ENCODE results near the gene TLE3.
A peak's percentile ranks its signal among the peaks of the same experiment; 100 is the strongest.
"Not testable (repeated sequence)": the region's sequence is repeated elsewhere in the genome, so short reads cannot be mapped to it uniquely, and the experiment has no call there.

TLE3 gene

DNA sequence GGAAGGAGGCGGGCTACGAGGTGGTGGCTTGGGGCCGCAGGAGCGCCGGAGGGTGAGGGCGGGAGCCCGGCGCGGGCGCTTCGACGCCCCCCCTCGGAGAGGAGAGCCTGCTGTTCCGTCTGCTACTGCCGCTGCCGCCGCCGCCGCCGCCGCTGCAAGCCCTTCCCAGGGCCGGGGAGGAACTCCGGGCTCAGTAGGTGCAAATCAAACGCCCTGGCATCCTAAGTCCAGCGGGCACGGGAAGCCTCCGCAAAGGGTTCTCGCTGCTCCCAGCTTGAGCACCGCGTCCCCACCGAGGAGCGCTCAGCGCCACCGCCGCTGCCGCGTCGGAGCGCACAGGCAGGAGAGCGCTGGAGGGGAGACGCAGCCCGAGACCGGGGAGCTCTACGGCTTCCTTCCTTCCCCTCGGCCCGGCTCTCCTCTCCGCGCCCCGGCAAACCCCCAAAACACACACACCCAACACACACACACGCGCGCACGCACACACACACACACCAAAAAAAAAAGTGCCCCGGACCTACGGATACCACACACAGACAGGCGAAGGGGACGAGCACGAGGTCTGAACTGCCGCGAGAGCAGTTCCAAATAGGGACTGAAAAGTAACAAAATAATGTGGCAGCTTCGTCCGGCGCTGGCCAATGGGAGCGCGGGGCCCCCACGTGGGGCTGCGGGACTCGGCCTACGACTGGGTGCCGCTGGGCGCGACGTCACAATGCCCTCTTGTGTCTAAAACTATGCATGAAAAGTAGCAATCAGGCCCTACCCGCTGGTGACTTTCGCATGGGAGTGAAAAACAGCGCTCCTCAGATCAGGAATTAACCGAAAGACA lies at the start of gene TLE3:
Gene TLE3 (minus strand): TSS at position 597 of the 832 bp plus-strand sequence. CDS start 1,119 bp downstream, outside the sequence.
- peak; percentile 99 for DNase-seq (ENCODE audit: low spot score)

DNA sequence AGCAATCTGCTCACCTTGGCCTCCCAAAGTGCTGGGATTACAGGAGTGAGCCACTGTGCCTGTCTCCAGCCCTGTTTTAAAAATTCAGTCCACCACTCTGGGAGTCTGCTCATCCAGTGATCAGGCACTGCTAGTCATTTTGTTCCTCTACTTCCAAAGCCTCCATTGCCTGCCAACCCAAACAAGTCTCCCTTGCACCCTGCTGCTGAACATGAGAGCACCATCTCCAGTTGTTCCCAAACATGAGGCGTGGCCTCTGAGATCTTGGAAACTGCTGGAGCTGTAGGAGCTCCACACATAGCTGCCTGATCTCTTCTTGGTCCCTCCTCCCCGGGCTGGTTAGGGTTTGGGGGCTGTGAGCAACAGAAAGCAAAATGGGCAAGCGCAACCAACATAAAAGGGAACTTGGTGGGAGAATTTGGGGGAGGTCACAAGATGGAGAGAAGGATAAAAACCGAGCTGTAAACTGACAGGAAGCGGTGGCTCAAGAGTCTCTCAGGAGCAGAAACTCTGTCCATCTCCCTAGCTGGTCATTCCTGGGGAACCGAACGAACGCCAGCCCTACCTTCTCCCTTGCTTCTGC lies 49.6 kb upstream of the TLE3 start:
- no peak for DNase-seq (ENCODE audit: low spot score)

DNA sequence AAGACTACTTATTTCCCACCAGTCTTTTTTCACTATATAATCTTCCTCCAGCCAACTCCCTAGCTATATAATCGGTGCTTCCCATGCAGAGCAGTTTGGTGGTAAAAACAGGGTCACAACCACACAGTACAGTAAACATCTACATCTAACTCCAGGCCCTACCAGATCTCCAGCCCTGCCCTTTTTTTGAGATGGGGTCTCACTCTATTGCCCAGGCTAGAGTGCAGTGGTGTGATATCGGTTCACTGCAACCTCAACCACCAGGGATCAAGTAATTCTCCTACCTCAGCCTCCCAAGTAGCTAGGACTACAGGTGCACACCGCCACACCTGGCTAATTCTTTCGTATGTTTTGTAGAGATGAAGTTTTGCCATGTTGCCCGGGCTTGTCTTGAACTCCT lies 49.1 kb upstream of the TLE3 start:
- DNase-seq (ENCODE audit: low spot score) = no peak

DNA sequence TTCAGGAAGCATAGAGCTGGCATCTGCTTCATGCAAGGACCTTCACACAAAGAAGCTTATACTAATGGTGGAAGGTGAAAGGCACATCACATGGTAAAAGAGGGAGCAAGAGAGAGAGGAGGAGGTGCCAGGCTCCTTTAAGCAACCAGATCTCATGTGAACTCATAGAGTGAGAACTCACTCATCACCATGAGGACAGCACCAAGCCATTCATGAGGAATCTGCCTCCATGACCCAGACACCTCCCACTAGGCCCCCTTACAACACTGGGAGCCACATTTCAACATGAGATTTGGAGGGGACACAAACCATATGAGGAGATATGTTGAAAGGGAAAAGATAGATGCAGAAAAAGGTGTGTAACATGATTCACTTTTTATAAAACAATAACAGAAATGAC lies 48.4 kb upstream of the TLE3 start:
- no peak for DNase-seq (ENCODE audit: low spot score)

- no peak for DNase-seq (ENCODE audit: low spot score)
These were observed 47.5 kb upstream of the TLE3 start for GRCh38 chr15:70145261-70145660.

DNA sequence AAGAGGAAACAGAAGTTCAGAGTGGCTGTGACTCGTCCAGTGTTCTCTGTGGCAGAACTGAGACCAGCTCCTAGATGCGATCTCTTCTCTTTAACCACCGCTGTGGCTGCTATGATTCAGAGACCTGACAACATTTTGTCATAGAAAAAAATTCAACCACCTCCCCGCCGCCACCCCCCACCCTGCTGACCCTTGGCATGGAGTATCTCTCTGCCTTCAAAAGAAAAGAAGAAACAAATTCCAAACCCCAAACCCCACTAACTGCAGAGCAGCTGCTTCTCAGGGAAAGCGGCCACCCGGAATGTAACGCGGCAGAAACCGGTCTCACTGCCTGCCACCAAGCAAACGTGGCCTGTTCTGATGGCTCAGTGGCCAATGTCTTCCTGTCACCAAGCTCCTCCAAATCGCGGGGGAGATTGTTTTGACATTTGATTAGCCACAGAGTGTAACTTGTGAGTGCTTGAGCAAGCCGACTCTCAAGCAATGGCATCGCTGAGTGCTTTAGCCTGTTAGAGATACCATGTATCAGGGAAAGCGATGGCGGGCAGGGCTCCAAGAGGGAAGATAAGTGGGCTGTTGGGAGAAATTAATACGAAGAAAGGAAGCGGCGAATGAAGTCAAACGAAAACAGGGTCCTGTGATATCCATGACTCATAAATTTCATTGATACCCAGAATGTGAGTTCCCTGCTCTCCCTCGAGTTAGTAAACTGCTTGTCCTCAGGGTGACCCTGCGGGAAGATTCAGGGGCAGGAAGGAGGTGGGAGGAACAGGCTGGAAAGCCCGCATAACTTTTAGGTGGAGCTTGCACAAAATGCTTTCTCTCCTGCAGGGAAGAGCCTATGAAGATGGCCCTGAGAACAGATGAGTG lies 44.8 kb upstream of the TLE3 start:
- no peak for DNase-seq (ENCODE audit: low spot score)

- no peak for DNase-seq (ENCODE audit: low spot score)
These were observed 44.3 kb upstream of the TLE3 start for GRCh38 chr15:70142072-70142321.

DNA sequence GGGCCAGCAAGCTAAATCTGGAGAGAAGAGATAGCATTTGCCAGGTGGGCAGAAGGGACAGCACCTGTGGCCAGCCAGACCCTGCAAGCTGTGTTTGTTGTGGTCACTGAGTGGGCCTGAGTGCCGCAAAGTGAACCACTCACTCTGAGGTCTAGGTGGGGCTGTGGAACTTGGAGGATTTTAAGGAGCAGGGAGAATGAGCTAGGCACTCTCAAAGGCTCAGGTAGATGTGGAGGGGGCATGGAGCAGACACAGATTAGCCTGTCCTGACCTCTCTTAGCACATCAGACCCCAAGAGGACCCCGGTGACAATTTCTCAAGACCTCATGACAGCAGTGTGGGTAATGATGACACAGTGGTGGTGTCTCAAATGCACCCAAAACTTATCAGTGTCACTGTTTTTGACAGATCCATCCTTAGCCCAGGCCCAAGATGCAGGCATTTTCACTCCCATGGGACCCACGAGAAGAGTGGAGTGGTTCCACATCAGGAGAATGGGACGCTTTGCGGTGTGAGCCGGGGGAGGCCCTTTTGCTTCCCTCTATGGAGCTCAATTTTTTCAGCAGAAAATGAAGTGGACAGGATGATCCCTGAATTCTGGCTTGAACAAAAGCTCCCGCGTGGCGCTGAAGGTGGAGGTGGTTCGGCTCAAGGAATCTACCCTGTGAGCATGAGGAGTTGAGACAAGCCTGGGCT lies 43.8 kb upstream of the TLE3 start:
- DNase-seq (ENCODE audit: low spot score) = no peak

DNA sequence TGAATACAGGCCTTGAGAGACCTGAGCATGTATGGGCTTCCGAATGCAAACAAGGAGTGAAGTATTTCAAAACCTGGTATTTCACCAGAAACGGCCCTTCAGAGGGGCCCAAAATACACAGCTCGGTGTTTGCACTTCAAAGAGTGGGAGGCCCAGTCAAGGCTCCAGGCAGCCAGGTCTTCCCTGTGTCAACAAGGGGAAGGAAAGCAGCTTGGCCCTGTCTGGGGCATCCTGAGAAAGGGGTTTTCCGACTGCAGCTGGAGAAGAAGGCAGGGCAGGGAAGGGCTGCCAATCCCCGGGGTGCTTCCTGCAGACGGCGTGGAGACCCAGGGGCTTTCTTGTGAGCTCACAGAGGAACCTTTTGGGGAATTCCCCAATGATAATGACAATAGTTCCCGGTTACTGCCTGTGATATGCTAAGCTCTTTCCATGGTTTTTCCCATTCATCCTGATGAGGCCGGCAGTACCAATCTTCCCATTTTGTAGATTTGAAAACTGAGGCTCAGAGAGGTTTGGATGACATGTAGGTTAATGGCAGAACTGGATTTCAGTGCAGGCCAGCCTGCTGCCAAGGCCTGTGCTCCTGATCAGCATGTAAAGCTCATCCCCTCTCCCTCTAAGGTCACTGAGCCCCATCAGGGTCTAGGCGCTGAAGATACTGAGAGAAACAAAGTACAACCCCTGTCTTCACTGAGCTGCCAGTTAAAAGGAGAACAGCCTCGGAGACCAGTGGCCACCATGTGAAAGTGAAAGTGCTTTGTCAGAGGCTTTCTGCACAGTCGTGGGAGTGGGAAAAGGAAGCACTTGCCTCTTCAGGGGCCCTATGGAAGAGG lies 43.0 kb upstream of the TLE3 start:
- no peak for DNase-seq (ENCODE audit: low spot score)

DNA sequence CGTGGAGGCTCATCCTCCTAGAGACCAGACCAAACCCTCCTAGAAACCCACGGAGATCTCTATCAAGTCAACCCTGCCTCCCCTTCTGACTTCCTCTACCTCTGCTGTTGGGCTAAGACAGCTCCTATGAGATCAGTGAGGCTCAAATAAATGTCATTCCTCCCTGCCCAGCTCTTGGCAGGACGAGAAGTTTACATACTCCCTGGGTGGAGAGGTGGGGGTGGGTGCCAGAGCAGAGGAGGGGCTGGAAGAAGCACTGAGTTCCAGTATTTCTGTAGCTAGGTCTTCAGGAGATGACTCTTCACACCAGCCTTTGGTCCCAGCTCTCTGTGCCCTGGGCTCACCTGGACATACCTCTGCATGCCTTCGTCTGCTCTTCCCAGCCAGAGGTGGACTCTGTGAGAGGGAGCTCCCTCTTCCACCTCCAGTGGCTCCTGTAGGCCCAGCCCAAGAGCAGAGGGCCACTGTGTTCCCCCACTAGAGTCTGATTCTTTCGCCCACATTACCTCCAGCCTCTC lies 42.4 kb upstream of the TLE3 start:
- DNase-seq (ENCODE audit: low spot score) = no peak

GRCh38 chr15:70137967-70138366 lies 40.2 kb upstream of the TLE3 start:
- DNase-seq (ENCODE audit: low spot score) = no peak

DNA sequence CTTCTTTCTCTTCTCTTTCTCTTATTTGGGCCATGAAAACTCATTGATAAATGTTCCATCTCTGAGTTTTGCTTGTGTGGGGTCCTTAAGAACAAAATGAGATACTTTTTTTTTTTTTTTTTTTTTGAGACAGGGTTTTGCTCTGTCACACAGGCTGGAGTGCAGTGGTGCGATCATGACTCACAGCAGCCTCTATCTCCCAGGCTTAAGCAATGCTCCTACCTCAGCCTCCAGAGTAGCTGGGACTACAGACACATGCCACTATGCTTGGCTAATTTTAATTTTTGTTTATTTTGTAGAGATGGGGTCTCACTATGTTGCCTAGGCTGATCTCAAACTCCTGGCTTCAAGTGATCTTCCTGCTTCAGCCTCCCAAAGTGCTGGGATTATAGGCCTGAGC lies 39.3 kb upstream of the TLE3 start:
- DNase-seq (ENCODE audit: low spot score) = not testable (repeated sequence)

DNA sequence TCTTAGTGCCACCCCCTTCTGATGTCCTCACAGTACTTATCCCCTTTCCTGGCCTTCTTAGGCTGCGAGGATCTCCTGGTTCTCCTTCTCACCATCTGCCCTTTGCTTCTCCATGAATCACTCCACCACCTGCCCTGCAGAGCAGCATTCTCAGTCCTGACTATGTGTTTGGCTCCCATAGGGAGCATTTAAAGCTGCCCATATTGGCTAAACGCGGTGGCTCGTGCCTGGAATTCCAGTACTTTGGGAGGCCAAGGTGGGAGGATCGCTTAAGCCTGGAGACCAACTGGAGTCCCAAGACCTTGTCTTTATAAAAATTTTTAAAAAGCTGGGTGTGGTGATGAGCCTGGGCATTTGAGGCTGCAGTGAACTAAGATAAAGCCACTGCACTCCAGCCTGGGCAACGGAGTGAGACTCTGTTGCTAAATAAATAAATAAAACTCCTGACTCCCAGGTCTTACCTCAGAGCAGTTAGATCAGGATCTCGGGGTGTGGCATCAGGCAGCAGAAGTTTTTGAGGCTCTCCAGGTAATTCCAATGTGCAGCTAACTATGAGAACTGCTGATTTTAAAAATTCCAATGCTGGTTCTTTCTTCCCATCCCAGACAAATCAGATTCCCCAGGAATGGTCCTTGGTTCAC lies 36.2 kb upstream of the TLE3 start:
- no peak for DNase-seq (ENCODE audit: low spot score)

DNA sequence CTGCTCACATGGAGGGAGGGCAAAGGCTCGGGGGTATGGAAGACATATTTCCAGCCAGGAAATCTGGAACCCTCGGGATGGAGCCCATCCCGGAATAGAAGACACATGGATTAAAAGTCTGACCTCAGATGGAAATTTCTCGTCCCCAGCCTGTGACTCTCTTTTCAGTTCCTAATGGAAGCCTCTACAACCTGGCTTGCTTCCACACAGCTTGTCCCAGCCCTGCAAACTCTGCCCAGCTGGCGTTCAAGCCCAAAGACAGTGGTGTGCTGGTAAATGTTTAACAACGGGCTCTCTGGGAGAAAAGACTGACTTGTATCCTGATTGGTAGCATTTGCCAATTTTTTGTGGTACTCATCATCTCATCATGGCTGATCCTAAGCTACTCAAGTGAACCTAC lies 35.6 kb upstream of the TLE3 start:
- no peak for DNase-seq (ENCODE audit: low spot score)

DNA sequence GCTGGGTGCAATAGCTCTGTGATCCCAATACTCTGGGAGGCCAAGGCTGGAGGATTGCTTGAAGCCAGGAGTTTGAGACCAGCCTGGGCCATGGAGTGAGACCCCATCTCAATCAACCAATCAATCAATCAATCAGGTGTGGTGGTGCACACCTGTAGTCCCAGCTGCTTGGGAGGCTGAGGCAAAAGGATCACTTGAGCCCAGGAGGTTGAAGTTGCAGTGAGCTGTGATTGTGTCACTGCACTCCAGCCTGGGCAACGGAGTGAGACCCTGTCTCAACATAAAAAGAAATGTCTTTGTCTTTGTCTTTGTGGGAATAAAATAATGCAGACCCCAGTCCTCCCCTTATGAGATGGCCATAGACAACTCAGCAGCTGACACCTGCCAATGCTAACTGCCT lies 34.9 kb upstream of the TLE3 start:
- DNase-seq (ENCODE audit: low spot score) = no peak

GRCh38 chr15:70132139-70132538 lies 34.4 kb upstream of the TLE3 start:
- DNase-seq (ENCODE audit: low spot score) = no peak

- no peak for DNase-seq (ENCODE audit: low spot score)
These were observed 30.9 kb upstream of the TLE3 start for GRCh38 chr15:70128414-70129140.

- DNase-seq (ENCODE audit: low spot score) = no peak
These were observed 30.2 kb upstream of the TLE3 start for GRCh38 chr15:70127770-70128413.

DNA sequence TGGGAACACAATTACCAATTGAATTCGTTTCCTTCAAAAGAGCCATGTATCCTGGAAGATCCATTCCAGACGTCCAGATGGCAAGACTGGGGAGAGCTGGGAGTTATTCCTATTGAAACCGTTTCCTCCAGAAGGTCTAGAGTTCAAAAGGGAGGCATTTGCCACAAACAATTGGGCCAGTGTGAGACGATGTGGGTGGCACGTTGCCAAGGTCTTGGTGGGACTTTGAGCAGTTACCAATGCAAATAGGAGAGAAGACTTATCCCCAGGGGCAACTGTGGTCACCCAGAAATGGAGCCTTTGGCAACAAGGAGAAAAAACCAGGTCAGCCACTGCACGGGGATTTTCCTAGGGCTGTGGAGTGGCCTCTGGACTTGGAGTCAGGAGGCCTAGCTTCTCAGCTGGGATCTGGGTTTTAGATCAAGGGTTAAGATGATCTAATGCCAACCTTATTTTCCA lies 29.6 kb upstream of the TLE3 start:
- DNase-seq (ENCODE audit: low spot score) = peak; percentile 28

DNA sequence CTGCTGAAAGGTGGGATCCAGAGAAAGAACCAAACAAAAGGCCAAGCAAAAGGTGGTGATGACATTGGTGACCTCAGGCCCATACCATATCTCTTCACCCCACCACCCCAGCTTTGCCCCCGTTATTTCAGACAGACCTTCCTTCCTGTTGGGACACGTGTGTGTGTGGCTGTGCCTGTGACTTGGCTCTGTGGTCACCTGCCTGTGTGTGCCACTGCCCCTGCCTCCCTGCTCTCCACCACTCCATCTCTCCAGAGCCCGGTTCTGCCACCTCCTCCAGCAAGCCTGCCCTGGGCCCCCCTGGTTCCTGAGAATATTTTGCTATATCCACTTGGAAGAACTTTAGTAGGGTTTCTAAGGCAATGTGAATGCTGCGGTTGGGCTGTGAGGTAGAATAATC lies 28.6 kb upstream of the TLE3 start:
- no peak for DNase-seq (ENCODE audit: low spot score)

All from cerebellar cortex (tissue), 1 donor.